Tibial nerve (tissue), 4 donors: ENCODE results near the gene SDK1. TPM values are rescaled to one million over a fixed set of nuclear protein-coding genes. Genes with fewer than 3 reads are reported as not detected.

Experiments used
- DNase-seq, 2 donors: peaks; one replicate each; pipeline ENCODE4 v3.0.0-alpha.2; 2019; ENCODE audit warnings: low spot score in 2 of 2
- H3K27ac ChIP-seq, 4 donors: fragments of 200-600 bp; sonication (generic) in 3 of 4; one replicate each; pipeline ENCODE4 v1.5.1; 2017 to 2019; ENCODE audit warnings: mild to moderate bottlenecking in 1 of 4
- H3K27me3 ChIP-seq, 2 donors: fragments of 200-600 bp; sonication (generic) in 1 of 2; one replicate each; pipeline versions ENCODE4 v1.5.1 to v1.6.0; 2017 to 2019
- H3K36me3 ChIP-seq, 3 donors: fragments of 200-600 bp; sonication (generic); one replicate each; pipeline ENCODE4 v1.5.1; 2018 to 2019
- H3K4me1 ChIP-seq, 4 donors: fragments of 200-600 bp; sonication (generic) in 3 of 4; one replicate each; pipeline ENCODE4 v1.5.1; 2017 to 2019
- H3K4me3 ChIP-seq, 4 donors: fragments of 200-600 bp; sonication (generic) in 3 of 4; one replicate each; pipeline ENCODE4 v1.5.1; 2017 to 2019; ENCODE audit warnings: mild to moderate bottlenecking in 1 of 4, moderate library complexity in 1 of 4
- H3K9me3 ChIP-seq, 4 donors: fragments of 200-600 bp; sonication (generic) in 3 of 4; one replicate each; pipeline ENCODE4 v1.5.1; 2017 to 2019
- EP300 ChIP-seq, 2 donors: sonication (generic); formaldehyde crosslinking; IDR thresholded peaks; one replicate each; pipeline ENCODE4 v1.6.1; 2017; ENCODE audit warnings: antibody characterized with exemption in 2 of 2, mild to moderate bottlenecking in 1 of 2
- POLR2A ChIP-seq, 2 donors: fragments of 450-650 bp; IDR thresholded peaks; one replicate each; pipeline ENCODE4 v1.6.1; 2017; ENCODE audit warnings: antibody characterized with exemption in 2 of 2, mild to moderate bottlenecking in 2 of 2, moderate library complexity in 2 of 2
- WGBS, 2 donors: methylation state at CpG; one replicate each; pipeline ENCODE4 v1.1.5; 2018; 5-methylcytosine and 5-hydroxymethylcytosine counted together
- total RNA-seq, 4 donors: library from RNA; depleted of rRNA; stranded (reverse); fragments of >200 nt; gene quantifications; one replicate each; pipeline ENCODE4 v1.1.0, GENCODE V29; 2016
- TF ChIP-seq, protein P1 (sequence below), 5 experiments: fragments of 200-600 bp in 3 of 5; fragments of 450-650 bp in 2 of 5; sonication (generic) in 3 of 5; IDR thresholded peaks; one replicate each; pipeline ENCODE4 v1.5.1; 2016 to 2019; ENCODE audit warnings: antibody characterized with exemption in 5 of 5, mild to moderate bottlenecking in 3 of 5, moderate library complexity in 2 of 5

The SDK1 gene
- total RNA-seq, 4 donors from 2014 or later, result 8.2 to 16.2 (median 12.9) TPM

DNA sequence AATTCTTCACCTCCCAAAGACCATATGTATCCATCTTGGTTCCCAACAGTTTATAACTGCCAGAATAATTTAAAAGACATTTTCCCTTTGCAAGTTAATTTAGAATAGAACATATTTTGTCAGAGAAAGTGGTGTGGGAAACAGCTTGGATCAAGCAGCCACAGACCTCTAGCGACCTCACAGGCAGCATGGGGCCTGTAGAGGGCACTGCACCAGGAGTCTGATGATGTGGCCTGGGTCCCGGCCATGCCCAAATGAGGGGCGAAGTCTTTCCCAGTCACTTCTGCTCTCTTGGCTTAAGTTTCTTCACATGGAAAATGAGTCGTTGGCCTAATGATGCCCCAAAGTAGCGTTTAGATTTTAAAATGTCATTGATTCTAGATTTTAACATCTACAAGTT, 243.2 kb downstream of the SDK1 start:
- DNase-seq, result no peak
- Histone ChIP-seq H3K4me3 (no peak overlapping the region), H3K36me3 (no peaks in the 10 kb centered on the region), H3K27ac (no peak overlapping the region), H3K4me1 (peaks cover 0 to under 1% (median 0%) of the 10 kb centered on the region in 4 donors), H3K9me3 (no peaks in the 10 kb centered on the region), H3K27me3 (no peaks in the 10 kb centered on the region)
- TF ChIP-seq, protein P1, sequence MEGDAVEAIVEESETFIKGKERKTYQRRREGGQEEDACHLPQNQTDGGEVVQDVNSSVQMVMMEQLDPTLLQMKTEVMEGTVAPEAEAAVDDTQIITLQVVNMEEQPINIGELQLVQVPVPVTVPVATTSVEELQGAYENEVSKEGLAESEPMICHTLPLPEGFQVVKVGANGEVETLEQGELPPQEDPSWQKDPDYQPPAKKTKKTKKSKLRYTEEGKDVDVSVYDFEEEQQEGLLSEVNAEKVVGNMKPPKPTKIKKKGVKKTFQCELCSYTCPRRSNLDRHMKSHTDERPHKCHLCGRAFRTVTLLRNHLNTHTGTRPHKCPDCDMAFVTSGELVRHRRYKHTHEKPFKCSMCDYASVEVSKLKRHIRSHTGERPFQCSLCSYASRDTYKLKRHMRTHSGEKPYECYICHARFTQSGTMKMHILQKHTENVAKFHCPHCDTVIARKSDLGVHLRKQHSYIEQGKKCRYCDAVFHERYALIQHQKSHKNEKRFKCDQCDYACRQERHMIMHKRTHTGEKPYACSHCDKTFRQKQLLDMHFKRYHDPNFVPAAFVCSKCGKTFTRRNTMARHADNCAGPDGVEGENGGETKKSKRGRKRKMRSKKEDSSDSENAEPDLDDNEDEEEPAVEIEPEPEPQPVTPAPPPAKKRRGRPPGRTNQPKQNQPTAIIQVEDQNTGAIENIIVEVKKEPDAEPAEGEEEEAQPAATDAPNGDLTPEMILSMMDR (IDR thresholded peaks at IDR 0.05), result no peak
- TF ChIP-seq POLR2A (IDR thresholded peaks at IDR 0.05) (no peak), EP300 (IDR thresholded peaks at IDR 0.05) (no peak)
- 67 to 79% methylated on average over 5 of the region's 5 CpGs for WGBS, 2 donors

DNA sequence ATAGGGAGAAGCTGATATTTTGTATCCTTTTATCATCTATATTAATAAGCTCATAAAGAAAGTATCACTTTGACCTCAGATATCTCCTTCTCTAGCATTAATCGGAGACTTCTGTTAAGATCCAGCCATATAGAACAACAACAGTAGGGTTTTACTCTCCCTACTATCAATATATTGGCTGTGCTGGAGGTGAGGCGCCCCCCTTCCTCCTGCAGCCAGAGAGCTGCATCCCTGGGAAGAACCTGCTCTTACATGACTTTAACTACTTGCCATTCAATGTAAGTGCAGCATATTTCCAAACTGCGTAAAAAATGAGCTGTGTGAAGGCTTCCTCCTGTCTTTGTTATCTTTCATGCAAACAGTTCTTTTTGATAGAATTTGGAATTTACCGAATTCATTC, 247.8 kb downstream of the SDK1 start:
- no peak overlapping the region for H3K4me3 ChIP-seq
- no peak overlapping the region for H3K27ac ChIP-seq
- TF ChIP-seq POLR2A (IDR thresholded peaks at IDR 0.05), result no peak
- TF ChIP-seq, protein P1 (IDR thresholded peaks at IDR 0.05), result no peak
- no peak for TF ChIP-seq EP300 (IDR thresholded peaks at IDR 0.05)
- no peaks in the 10 kb centered on the region for H3K27me3 ChIP-seq
- no peaks in the 10 kb centered on the region for H3K9me3 ChIP-seq
- no peaks in the 10 kb centered on the region for H3K36me3 ChIP-seq
- WGBS, 2 donors, result 65% methylated on average over 4 of the region's 4 CpGs
- H3K4me1 ChIP-seq, result peaks cover 0 to 8% (median 0%) of the 10 kb centered on the region in 4 donors
- DNase-seq, result no peak

DNA sequence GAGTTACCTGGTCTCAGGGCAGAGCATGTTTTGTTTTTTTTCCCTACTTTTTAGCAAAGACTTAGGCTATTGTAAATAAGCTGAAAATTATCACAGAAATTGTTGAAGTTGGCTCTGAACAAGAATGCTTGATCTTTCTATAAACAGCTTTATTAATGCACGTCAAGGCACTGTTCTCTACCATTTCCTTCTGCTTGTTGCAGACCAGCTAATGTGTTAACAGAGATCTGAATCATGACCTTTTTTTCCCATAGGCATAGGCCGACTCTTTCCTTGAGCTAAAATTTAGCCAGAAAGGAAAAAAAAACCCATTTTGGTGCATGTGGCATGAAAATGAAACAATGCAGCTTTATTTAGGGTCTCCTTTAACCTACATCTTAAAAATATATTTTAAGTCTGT, 248.5 kb downstream of the SDK1 start:
- TF ChIP-seq, protein P1 (IDR thresholded peaks at IDR 0.05), result no peak
- no peak for TF ChIP-seq POLR2A (IDR thresholded peaks at IDR 0.05)
- TF ChIP-seq EP300 (IDR thresholded peaks at IDR 0.05), result no peak
- no peaks in the 10 kb centered on the region for H3K27me3 ChIP-seq
- no peak for DNase-seq
- peaks cover 0 to 8% (median 0%) of the 10 kb centered on the region in 4 donors for H3K4me1 ChIP-seq
- no peaks in the 10 kb centered on the region for H3K36me3 ChIP-seq
- H3K27ac ChIP-seq, result no peak overlapping the region
- 12 to 25% methylated on average over 2 of the region's 2 CpGs for whole genome bisulfite sequencing, 2 donors
- no peak overlapping the region for H3K4me3 ChIP-seq
- H3K9me3 ChIP-seq, result peaks cover 0 to 3% (median 0%) of the 10 kb centered on the region in 4 donors

DNA sequence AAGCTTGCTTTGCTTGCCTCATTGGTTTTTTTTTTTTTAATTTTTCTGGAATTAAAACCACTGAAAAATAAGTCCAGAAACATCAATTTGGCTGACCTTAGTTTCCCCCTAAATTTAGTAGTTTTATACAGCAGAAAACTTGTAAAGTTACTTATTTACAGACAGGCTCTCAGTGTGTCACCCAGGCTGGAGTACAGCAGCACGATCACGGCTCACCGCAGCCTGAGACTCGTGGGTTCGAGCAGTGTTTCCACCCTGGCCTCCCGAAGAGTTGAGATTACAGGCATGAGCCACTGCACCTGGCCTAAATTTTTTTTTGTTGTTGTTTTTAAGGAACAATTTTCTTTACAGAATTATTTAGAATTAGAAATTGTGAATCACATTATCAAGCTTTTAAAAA, 250.5 kb downstream of the SDK1 start:
- peaks cover 0 to 7% (median 2%) of the 10 kb centered on the region in 4 donors for H3K9me3 ChIP-seq
- no peak for DNase-seq
- no peak overlapping the region for H3K4me3 ChIP-seq
- H3K27me3 ChIP-seq, result no peaks in the 10 kb centered on the region
- WGBS, 2 donors, result 87 to 89% methylated on average over 6 of the region's 6 CpGs
- H3K27ac ChIP-seq, result no peak overlapping the region
- H3K36me3 ChIP-seq, result no peaks in the 10 kb centered on the region
- peaks cover 0 to 8% (median 0%) of the 10 kb centered on the region in 4 donors for H3K4me1 ChIP-seq
- TF ChIP-seq, protein P1 (IDR thresholded peaks at IDR 0.05), result no peak
- no peak for TF ChIP-seq POLR2A (IDR thresholded peaks at IDR 0.05)
- TF ChIP-seq EP300 (IDR thresholded peaks at IDR 0.05), result no peak

DNA sequence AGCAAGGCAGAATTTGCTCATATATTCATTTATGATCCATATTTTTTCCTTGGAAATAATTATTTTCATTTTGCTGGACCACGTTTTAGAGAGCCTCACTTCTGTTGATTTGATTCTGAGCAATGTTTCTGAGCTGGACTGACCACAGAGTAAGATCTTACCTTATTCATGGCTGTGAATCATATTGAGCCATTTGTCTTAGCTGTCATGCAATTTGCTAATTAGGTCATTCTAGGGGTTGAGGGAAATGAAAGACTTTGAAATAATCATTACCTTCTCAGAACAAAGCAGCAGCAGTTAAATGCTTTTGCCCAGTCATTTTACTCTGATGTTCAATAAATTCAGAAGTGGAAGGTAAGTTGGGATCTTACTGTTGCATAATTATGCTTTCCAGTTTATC, 251.4 kb downstream of the SDK1 start:
- H3K4me3 ChIP-seq, result no peak overlapping the region
- H3K4me1 ChIP-seq, result peaks cover 0 to 8% (median 0%) of the 10 kb centered on the region in 4 donors
- whole genome bisulfite sequencing, 2 donors, result 73 to 85% methylated on average over 1 of the region's 1 CpG
- TF ChIP-seq POLR2A (IDR thresholded peaks at IDR 0.05), result no peak
- TF ChIP-seq, protein P1 (IDR thresholded peaks at IDR 0.05), result no peak
- TF ChIP-seq EP300 (IDR thresholded peaks at IDR 0.05), result no peak
- no peak for DNase-seq
- no peak overlapping the region for H3K27ac ChIP-seq
- peaks cover 0 to 7% (median 2%) of the 10 kb centered on the region in 4 donors for H3K9me3 ChIP-seq
- no peaks in the 10 kb centered on the region for H3K27me3 ChIP-seq
- H3K36me3 ChIP-seq, result no peaks in the 10 kb centered on the region
